22Rv1 (cell line): ENCODE measurements around the gene CPHXL.

Experiments used
- ZFX ChIP-seq: fragments of 450-650 bp; IDR thresholded peaks from 2 replicates; pipeline ENCODE4 v1.6.1; 2017; ENCODE audit warnings: antibody characterized with exemption, borderline replicate concordance
- TF ChIP-seq, protein P1 (sequence below): fragments of 450-650 bp; IDR thresholded peaks from 2 replicates; pipeline ENCODE4 v1.5.1; 2017; ENCODE audit warnings: mild to moderate bottlenecking

DNA sequence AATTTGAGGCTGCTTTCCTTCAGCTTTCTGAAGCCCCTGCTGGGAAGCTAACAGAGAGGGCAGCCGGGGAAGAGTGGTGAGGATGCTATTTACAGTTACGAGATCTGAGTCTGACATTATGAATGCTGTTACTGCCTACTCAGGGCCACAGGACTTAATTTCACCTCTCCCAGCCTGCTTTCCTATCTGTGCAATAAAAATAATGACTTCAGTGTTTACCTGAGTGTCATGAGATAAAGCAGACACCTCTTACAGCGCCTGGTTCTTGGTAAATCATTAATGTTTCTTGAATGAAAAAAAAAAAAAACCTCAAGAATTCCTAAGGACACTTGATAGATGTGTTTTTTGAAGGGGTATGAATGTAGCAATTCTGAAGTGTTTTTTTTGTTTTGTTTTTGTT, 24.2 kb upstream of the CPHXL start:
- TF ChIP-seq, protein P1, sequence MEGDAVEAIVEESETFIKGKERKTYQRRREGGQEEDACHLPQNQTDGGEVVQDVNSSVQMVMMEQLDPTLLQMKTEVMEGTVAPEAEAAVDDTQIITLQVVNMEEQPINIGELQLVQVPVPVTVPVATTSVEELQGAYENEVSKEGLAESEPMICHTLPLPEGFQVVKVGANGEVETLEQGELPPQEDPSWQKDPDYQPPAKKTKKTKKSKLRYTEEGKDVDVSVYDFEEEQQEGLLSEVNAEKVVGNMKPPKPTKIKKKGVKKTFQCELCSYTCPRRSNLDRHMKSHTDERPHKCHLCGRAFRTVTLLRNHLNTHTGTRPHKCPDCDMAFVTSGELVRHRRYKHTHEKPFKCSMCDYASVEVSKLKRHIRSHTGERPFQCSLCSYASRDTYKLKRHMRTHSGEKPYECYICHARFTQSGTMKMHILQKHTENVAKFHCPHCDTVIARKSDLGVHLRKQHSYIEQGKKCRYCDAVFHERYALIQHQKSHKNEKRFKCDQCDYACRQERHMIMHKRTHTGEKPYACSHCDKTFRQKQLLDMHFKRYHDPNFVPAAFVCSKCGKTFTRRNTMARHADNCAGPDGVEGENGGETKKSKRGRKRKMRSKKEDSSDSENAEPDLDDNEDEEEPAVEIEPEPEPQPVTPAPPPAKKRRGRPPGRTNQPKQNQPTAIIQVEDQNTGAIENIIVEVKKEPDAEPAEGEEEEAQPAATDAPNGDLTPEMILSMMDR, result no peak
- no peak for TF ChIP-seq ZFX
